Stomach (tissue), 4 donors: Measurements from ENCODE around the gene DNM3.

Experiments
- CTCF ChIP-seq, 7 experiments: fragments of 450-650 bp in 4 of 7; fragments of 200-600 bp in 3 of 7; sonication (generic) in 3 of 7; IDR thresholded peaks; one replicate each; pipeline ENCODE4 v1.5.1; 2016 to 2019; ENCODE audit warnings: antibody characterized with exemption in 7 of 7, control low read depth in 2 of 7, mild to moderate bottlenecking in 1 of 7
- EP300 ChIP-seq: sonication (generic); formaldehyde crosslinking; IDR thresholded peaks from one replicate; pipeline ENCODE4 v1.6.1; 2017; ENCODE audit warnings: antibody characterized with exemption
- POLR2A ChIP-seq, 4 donors: fragments of 450-650 bp; IDR thresholded peaks; one replicate each; pipeline ENCODE4 v1.6.1; 2016; ENCODE audit warnings: antibody characterized with exemption in 4 of 4, control low read depth in 2 of 4, mild to moderate bottlenecking in 1 of 4, moderate library complexity in 1 of 4
- POLR2AphosphoS5 ChIP-seq, 3 donors: sonication (generic); formaldehyde crosslinking; IDR thresholded peaks; one replicate each; pipeline ENCODE4 v1.6.1; 2016; ENCODE audit warnings: antibody characterized with exemption in 3 of 3

- TF ChIP-seq POLR2A (IDR thresholded peaks at IDR 0.05) (no peak), CTCF (IDR thresholded peaks at IDR 0.05) (no peak), POLR2AphosphoS5 (IDR thresholded peaks at IDR 0.05) (no peak), EP300 (no peak)
Observed at GRCh38 chr1:171941920-171942319, 100.6 kb downstream of the DNM3 start.
